ENCODE results near the gene SLC25A26.
A peak's percentile ranks its signal among the peaks of the same experiment; 100 is the strongest.

Gene SLC25A26

DNA sequence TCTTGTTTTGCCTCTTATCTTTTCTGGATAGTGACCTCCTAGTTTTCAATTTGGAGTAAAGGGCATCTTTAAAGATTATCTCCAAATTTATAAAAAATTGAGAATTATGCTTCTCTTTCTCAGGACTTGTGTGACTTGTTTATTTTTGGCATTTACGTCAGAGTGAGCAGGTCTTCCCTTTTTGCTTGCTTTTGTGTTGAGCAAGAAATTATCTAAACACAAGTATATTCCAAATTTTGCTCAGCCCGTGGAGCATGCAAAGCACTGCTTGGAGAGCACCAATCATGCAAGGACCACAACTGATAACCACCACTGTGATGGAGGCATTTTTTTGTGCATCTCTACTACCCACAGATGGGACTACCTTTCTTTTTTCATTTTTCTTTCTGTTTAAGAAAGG lies 7.1 kb downstream of the SLC25A26 start:
- no peak for DNase-seq

DNA sequence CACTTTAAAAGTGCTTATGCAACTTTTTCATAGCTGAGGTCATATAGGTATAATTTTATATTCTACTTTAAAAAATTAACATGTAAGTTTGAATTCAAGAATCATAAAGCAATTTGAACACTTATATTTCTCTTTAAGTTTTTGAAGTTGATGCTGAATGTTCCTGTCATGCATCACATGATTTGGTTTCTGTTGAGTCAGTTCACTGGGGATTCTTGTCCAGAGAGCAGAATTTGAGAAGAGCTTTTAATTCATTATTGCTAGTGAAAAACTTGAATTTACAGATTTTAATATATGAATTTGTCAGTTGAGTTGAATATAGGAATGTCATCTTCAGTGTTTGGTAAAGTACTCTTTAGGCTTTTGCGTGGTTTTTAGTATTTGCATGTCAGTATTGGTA lies 7.9 kb downstream of the SLC25A26 start:
- DNase-seq: no peak

DNA sequence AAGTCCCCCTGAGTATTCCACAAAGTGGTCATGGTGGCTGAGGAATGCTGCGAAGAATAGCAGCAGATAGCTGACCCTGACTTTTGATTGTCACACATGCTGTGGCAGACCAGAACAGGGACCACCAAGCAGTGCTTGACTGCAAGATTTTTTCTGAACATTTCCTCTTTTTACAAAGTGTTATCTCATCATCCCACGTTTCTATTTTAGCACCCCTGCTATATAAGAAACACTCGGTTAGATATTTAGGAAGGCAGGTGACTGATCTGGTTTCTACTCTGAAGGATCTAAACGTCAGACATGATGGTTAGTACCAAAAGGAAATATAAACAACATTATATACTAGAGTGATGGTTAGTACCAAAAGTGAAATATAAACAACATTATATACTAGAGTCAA lies 9.1 kb downstream of the SLC25A26 start:
- no peak for DNase-seq

DNA sequence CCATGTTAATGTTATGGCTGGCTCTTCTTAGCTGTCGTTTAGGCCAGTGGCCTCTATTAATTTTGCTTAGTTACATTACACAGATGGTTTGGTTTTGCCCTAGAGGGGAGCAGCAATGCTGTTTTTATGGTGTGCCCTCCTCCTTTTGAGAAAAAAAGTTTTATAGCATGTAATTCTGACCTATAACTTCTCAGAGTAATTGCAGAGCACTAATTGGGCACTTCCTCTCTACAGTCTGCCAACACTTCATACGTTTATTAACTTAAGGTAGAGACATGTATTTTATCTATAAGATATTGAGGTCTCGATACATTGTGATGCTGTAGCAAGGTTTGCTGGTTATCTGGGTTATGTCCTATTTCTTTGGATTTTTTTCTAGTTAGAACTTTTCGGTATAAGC lies 12.2 kb downstream of the SLC25A26 start:
- DNase-seq: no peak

DNA sequence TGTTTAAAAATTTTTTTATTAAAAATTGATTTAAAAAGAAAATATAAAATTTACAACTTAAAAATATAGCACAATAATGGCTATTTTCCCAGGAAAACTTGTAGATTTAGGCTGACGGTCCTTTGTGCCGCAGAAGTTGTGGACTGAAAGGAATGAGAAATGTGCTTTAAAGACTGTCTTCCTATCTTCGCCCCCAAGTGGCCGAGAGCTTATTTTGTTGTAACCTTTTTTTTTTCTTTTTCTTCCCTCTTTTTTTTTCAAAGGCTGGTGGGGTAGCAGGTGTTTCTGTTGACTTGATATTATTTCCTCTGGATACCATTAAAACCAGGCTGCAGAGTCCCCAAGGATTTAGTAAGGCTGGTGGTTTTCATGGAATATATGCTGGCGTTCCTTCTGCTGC lies 15.5 kb downstream of the SLC25A26 start:
- peak; percentile 17 to 44 for DNase-seq

DNA sequence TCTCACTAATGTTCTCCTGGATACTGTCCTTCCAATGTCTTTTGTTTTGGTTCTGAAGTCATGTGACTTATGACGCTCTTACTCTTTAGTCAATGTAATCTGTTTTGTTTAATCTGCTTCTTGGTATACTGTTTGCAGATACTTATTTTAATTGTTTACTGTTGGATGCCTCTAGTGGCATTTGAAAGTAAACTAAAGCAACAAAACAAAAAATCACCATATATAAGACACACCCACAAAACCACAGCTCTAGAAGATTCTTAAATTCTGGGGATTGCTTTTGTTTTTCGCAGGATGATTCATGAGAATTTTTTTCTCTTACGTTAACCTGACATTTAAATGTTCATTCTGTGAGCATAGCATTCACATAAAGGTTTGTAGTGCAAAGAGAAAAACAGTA lies 16.8 kb downstream of the SLC25A26 start:
- DNase-seq: no peak

DNA sequence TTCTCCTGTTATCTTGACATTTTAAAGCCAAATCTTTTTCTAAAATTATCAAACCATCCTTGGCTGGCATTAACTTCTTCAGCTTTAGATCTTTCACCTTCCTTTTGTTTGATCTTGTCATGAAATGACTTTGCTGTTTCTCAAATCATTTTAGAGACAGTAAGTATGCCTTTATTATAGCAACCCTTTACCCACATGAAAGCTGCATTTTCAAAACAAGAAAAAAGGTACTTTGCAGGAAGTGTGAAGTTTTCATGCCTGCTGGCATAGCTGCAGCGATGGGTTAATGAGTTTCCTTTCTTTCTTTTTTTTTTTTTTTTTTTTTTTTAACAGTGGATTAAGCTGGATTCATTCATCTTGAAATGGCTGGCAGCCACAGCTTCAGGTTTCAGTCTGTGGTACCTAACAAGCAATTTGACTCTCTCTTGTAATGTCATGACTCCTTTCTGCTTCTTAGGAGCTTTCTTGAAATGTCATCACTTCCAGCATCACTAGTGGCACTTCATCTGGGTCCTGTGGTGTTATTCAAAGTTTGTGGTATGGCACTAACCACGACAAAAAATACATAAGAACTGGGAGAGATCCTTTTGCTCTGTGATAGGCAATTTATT lies 18.8 kb downstream of the SLC25A26 start:
- DNase-seq: no peak

DNA sequence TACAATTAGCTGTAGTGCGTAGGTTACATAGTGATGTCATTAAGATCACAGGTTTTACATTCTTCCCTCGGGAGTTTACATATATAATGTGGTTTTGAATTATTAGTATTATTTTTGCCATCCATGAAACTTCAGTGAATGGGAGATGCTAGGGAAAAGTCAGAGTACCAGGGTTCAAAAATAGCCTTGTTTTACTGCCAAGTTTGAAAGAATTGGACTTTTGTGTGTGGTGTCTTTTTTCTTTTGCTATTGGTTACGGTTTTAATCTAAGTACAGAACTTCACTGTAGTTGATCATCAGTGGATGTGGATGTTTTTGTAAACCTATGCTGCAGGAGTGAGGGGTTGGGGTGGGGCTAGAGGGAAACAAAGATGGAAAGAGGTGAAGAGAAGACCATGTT lies 20.7 kb downstream of the SLC25A26 start:
- no peak for DNase-seq

DNA sequence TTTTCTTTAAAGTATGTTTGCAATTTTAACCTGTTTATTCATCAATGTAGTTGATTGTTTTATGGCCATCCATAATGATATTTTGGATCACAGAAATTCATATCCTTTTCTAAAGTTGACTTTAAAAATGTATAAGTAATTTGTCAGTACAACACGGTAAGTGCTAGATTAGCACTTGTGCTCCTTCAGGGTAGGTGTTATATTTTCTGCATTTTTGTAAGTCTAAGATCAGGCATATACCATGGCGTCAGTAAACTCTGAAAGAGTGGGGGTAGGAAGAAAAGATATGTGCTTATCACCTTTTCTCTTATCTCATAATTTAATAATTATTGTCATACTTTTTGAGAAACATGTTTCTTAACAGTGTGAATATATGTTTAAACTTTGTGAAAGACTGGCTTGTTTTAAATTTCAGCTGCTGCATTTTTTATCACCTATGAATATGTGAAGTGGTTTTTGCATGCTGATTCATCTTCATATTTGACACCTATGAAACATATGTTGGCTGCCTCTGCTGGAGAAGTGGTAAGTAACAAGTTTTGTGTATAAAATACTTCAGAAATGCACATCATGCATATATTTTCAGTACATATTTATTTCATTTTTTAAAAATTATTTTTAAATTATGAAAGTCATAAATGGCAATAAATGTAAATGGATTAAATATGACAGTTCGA lies 22.1 kb downstream of the SLC25A26 start:
- no peak for DNase-seq

DNA sequence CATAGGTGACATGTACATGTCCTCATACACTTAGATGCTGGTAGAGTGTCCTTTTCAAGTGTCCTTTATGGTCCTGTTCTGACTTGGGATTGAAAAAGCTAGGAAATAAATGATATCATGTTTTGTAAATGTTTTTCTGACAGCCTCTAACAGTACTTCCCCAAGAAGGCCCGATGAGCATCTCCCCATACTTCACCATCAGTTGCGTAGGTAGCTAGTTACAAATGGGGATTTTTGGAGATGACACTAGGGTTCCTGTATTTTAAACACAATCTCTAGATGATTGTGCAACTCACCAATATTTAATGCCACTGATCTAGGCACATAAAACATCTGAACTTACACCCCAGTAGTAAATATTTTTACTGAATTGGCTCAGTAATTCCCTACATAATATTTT lies 27.8 kb downstream of the SLC25A26 start:
- DNase-seq: no peak

DNA sequence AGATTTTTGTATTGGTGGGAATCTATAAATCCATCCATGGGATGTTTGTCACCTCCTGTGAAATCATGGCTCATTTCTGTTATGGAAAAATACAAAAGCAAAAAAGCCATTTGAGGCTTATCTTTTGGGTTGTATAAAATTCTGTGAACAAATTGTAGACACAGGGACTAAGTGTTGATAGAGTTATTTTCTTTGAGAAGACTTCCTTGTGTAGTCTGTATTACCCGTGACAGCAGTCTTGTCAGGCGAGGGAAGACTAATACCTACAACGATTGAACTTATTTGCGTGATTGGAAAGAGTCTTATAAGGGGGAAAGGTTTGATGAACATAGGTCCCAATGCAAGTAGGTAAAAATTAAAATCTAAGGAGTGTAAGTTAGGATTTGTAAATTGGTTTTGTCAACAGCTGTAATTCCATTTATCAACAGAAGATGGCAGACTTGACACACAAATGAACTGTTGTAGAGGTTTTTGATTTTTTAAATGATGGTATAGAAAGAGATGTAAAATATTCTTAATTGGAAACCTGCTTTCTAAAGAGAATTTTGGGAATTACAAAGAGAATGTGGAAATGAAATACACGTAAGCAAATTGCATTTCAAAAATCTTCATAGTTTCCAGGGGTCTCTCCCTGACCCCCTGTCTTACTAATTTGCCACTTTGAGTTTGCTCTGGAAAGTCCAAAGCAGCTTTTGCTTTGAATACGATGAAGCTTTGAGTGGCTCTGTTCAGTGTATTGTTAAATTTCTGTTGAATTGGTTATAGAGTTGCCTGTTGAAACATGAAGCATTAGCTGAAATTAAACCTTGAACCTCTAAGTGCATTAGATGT lies 33.2 kb downstream of the SLC25A26 start:
- peak; percentile 48 to 52 for DNase-seq

DNA sequence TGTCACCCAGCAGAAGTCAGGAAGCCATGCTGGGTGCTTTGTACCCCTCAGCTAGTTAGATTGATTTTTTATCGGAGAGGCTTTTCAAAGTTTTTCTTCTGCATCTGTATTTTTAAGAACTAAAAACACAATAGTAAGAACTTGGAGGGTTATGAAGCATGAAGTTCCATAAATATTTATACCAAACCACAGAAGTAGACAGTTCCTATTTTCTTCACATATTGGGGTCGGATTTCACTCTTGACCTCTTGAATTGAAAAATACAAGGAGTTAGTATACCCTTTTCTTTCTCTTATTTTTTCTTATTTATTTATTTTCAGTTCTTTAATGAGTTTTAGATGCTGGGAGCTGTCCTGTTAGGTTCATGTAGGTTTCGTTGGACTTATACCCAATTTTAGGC lies 35.1 kb downstream of the SLC25A26 start:
- DNase-seq: peak in 1 of 2 experiments; percentile 7

DNA sequence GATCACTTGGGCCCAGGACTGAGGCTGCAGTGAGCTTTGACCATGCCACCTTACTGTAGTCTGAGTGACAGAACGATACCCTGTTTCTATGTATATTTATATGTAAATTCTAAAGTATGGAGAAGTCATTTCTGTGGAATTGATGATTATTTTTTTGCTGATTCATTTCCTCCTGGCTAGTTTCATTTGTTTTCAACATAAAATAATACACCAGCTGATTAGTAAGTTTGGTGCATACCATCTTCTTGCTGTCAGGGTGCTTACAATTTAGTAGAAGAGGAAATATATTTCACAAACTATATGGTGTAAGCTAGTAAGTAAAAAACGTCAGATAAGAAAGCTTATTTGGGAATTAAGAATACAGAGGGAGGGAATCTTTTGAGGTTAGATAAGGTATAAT lies 36.0 kb downstream of the SLC25A26 start:
- DNase-seq: no peak

DNA sequence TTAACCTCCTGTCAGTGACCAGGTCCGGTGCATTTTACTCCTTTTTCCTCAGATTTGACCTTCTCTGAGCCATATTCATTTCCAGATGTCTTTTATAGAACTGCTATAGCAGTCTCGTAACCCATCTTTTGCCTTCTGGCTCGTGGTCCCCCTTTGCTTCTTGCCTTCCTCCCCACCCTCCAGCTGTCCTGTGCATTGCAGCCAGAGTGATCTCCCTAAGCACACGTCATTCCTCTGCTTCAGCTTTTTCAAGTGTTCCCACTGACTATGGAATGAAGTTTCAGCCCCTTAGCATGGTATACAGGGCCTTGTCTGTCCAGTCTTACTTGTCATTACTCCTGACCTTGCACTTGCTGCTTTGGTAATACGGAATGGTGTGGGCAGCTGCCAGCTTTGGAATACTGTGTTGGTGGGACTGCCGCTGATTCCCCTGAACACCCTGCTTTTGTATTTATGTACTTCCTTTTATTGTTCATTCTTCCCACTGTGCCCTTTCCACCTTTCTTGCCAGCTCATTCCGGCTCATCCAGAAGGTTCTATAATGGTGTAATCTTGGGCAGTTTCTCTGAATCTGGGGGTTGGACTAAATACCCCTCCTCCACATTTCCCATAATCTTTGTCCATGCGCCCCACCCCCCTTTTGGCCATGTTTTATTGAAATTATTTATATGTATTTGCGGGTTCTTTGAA lies 38.9 kb downstream of the SLC25A26 start:
- DNase-seq: no peak

DNA sequence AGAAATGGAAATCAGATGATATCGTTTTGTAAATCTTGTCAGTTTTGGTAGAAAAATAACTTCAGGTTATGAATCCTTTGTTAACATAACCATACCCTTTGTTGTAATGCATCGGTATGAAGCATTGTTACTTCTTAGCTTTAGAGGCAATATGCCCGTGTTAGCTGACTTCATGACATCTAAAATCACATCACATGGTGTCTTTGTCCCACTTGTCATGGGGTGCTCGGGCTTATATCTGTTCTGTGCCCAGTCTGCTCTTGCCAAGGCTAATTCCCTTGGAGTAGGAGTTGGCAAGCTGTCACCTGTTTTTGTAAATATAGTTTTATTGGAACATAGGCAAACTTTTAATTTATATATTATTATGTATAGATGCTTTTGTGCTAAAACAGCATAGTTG lies 39.6 kb downstream of the SLC25A26 start:
- DNase-seq: no peak

DNA sequence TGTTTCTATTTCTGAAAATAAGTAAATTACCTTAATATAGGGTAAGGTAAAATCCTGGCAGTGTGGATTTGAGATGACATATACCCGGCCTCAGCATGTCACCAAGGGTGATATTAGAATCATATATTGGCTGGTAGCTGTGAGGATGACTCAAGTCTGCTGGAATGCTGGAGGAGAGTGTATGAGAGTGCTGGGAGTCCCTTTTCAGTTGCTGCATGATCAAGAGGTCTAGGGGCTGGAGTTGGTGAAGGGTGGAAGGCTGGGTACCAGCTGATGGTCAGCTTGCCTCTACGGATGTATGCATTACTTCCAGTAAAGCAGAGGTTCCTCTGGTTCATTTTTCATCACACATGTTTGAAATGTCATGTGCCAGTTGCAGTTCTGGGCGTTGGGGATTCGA lies 40.6 kb downstream of the SLC25A26 start:
- no peak for DNase-seq

DNA sequence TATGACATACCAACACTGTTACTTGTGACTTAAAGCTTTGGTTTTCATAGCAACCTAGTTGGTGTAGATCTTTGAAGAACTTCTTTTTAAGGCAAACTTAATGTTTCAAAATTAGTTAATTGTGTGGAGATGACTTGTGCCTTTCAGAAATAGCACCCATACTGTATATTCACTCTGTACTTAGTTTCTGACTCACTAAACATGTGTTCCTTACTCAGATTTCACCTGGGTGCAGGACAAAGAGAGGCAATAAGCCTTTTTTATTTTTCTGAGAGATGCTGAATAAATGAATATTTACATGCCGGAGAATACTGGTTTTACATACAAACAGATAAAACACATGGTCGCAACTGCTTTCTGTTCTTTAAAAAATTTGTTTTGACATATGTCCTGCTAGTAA lies 44.8 kb downstream of the SLC25A26 start:
- DNase-seq: no peak

DNA sequence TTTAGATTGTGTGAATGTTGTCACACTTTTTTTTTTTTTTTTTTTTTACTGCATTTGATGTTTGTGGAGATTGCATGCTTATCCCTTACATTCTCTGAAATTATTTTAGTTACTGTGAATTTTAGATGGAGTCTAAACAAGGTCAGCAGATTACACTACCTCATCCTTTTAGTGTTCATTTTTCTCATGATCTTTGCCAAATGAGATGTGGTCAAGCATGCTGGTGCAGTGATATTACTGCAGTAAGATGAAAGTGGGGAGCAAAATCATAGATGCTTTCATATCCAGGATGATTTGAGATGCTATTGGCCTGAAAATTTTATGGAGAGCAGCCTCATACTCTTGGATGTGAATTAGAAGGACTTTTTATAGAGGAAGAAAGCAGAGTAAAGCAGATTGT lies 45.8 kb downstream of the SLC25A26 start:
- DNase-seq: no peak

DNA sequence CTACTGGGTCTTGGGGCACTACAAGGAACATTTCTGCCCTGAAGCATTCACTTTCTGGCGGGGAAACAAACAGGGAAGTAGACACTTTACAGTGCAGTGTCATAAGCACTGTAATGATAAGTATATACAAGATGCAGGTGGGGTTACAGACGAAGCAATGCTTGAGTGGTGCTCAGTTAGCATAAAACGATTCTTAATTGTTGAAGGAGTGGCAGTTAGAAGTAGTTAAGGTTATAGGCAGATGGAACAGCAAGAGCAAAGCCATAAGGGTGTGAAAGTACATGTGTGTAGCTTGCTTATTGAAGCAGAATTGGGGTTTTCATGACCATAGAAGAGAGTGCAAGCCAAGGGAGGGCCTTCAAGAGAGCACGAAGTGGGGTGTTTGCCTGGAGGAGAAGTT lies 46.2 kb downstream of the SLC25A26 start:
- no peak for DNase-seq

DNA sequence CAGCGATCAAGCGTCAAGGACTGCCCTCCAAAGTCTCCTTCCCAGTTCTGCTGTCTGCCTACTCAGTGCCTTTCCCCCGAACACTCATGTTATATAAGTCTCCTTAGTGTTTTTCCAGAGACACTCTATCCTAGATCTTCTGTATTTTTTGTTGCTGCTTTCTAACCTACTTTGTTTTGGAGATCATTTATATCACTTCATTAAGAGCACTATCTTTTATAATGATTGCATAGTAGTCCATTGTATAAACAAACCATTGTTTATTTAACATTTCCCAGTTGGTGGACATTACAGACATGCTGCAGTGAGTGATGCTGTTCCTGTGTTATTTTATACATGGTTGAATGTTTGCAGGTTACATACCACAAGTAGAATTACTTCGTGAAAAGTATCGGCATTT lies 47.1 kb downstream of the SLC25A26 start:
- DNase-seq: no peak

DNA sequence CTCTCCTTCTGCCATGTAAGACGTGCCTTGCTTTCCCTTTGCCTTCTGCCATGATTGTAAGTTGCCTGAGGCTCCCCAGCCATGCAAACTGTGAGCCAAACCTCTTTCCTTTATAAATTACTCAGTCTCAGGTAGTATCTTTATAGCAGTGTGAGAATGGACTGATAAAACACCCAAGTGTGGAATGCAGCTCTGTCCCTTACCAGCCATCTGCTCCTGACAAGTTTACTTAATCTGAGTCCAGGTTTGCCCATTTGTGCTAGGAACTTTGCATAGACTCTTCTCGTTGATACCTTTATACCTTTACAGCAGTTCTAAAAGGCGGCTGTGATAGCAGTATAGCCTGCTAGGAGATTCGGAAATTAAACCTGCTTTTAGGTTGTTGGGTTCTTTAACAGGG lies 48.1 kb downstream of the SLC25A26 start:
- DNase-seq: no peak

DNA sequence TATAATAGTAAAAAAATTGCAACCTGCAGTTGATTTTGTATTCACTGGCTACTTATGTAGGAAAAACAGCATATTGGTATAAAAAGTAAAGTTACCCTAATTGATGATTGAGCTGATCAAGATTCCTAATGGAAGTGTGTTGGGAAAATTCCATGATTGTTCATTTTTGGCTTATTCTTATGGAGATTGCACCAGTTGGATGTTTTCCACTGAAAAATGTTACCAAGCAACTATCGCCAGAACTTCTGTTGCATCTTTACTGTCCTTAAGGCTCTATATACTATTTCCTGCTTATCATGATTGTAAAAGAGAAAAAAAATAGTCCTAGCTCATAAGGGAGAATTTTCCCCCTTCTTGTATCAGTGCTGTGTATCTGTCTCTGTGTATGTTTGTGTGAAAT lies 48.6 kb downstream of the SLC25A26 start:
- DNase-seq: no peak

DNA sequence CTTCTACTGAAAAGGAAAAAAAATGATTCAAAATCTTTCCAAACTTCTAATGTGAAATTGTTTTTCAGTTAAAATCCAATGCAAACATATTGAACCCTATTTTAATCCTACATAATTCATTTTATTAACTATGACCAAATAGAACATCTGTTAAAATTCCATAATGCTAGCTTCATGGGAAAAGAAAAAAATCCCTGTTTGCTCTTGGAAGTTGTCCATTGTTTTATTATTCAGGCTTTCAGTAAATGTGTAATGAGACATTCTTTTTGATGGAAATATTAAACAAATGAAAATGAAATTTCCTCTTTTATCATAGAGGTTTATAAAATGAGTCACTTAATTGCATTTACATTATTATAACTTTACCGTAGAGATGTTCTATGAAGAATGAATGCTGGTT lies 49.5 kb downstream of the SLC25A26 start:
- no peak for DNase-seq

DNA sequence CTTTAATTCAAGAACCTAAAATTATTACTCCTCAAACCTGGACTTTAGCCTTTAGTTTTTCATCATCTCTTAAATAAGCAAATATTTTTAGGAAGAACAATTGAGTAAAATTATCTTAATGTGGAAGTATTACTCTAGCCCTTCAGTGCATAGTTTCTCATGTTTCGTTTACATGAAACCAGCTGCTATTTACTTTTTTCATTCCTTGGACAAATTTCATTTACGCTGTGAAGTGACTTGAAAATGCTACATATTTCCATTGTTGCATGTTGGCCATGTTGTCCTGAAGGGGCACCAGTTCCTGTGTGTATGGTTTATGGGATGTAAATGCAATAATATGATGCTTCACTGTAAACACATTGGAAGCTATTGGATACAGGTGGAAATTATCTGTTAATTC lies 49.9 kb downstream of the SLC25A26 start:
- DNase-seq: no peak
